A673 (cell line): Measurements from ENCODE around the gene DACT3. TPM values are rescaled to one million over a fixed set of nuclear protein-coding genes. Genes with fewer than 3 reads are reported as not detected.

Experiments
- BruUV-seq: library from RNA; stranded (reverse); fragments of 400-500 nt; replicated peaks from 2 replicates; lab custom pipeline; 2021; lab: Mats Ljungman, UMichigan
- CTCF ChIA-PET: fragments of 300-600 bp; sonication (Branson Sonifier 250); formaldehyde crosslinking; loops from one replicate; lab custom pipeline; 2022; ENCODE audit warnings: antibody characterized with exemption; lab: Charles Lee
- POLR2A ChIA-PET: fragments of 300-600 bp; sonication (Branson Sonifier 250); formaldehyde crosslinking; loops from one replicate; lab custom pipeline; 2022; ENCODE audit warnings: antibody characterized with exemption; ENCODE audit not compliant: low non-redundant PET; lab: Charles Lee
- DNase-seq: peaks from one replicate; pipeline ENCODE4 v3.0.0-alpha.2; 2015; ENCODE audit warnings: low spot score
- H3K27ac ChIP-seq: fragments of 200-600 bp; sonication (generic); 2 replicates; pipeline ENCODE4 v1.5.1; 2016; ENCODE audit warnings: mixed run types, low read depth, mild to moderate bottlenecking, mixed read lengths, antibody characterized with exemption, low read length; ENCODE audit not compliant: poor library complexity, severe bottlenecking
- H3K27me3 ChIP-seq: fragments of 200-600 bp; sonication (generic); replicated peaks from 2 replicates; pipeline ENCODE4 v1.6.1; 2017; ENCODE audit warnings: mixed run types, low read depth, mild to moderate bottlenecking, mixed read lengths, antibody characterized with exemption, low read length; ENCODE audit not compliant: insufficient read depth, poor library complexity
- H3K36me3 ChIP-seq: fragments of 200-600 bp; sonication (generic); 2 replicates; pipeline ENCODE4 v1.6.1; 2016; ENCODE audit warnings: mixed run types, mild to moderate bottlenecking, mixed read lengths, antibody characterized with exemption, low read length; ENCODE audit not compliant: insufficient read depth, poor library complexity, severe bottlenecking
- H3K4me1 ChIP-seq: fragments of 200-600 bp; sonication (generic); 2 replicates; pipeline ENCODE4 v1.6.1; 2017; ENCODE audit warnings: mixed run types, mild to moderate bottlenecking, mixed read lengths, antibody characterized with exemption, low read length; ENCODE audit not compliant: insufficient read depth, poor library complexity, severe bottlenecking
- H3K4me3 ChIP-seq: fragments of 200-600 bp; sonication (generic); 2 replicates; pipeline ENCODE4 v1.5.1; 2016; ENCODE audit warnings: low read depth, mixed run types, mild to moderate bottlenecking, mixed read lengths, low read length; ENCODE audit not compliant: poor library complexity, severe bottlenecking
- H3K9me3 ChIP-seq: fragments of 200-600 bp; sonication (generic); 2 replicates; pipeline ENCODE4 v1.6.1; 2016; ENCODE audit warnings: mixed run types, low read depth, mild to moderate bottlenecking, mixed read lengths, antibody characterized with exemption, low read length; ENCODE audit not compliant: poor library complexity, severe bottlenecking
- EZH2 ChIP-seq: fragments of 200-600 bp; sonication (generic); IDR thresholded peaks from 2 replicates; pipeline ENCODE4 v1.6.1; 2017; ENCODE audit warnings: borderline replicate concordance, low read depth, mild to moderate bottlenecking, mixed read lengths, antibody characterized with exemption, low read length; ENCODE audit not compliant: poor library complexity, severe bottlenecking
- intact Hi-C: fragments of 100-400 bp; cut with micrococcal nuclease; formaldehyde crosslinking; loops from one replicate; pipeline ENCODE4 v1.10.0; 2022; ENCODE audit not compliant: unreplicated experiment
- total RNA-seq: library from RNA; stranded (reverse); gene quantifications from 2 replicates; pipeline ENCODE4 v1.2.3, GENCODE V29; 2021
- TF ChIP-seq, protein P1 (sequence below): fragments of 300-800, 200-600 bp; sonication (generic); conservative IDR thresholded peaks from 2 replicates; pipeline ENCODE4 v1.5.1; 2017; ENCODE audit warnings: low read depth, mild to moderate bottlenecking, antibody characterized with exemption, low read length, moderate library complexity, mixed read lengths

Gene DACT3
- total RNA-seq, 1 experiment from 2014 or later = 0.32 TPM

GRCh38 chr19:46659151-46660007 is 1.6 kb downstream of the DACT3 start:
- no peaks in the 10 kb centered on the region for H3K27me3 ChIP-seq
- H3K9me3 ChIP-seq = no peaks in the 10 kb centered on the region
- DNase-seq = peak; percentile 33
- H3K4me3 ChIP-seq = peak overlapping the region; percentile 46
- H3K36me3 ChIP-seq = no peaks in the 10 kb centered on the region
- ChIA-PET POLR2A (interaction anchor here (0.6 kb wide), 1 partner anchor 36 kb away, joined by 3 read pairs; no protein-coding TSS in a partner anchor), CTCF (interaction anchor here (0.6 to 0.7 kb wide), 2 partner anchors 90 to 122 kb away, joined by 3 to 7 read pairs; no protein-coding TSS in a partner anchor)
- no TSS peak for BruUV-seq
- H3K4me1 ChIP-seq = peaks cover 15% of the 10 kb centered on the region
- intact Hi-C loops = loop anchor here (2.0 kb wide), 2 partner anchors 25 to 129 kb away; no protein-coding TSS in a partner anchor
- TF ChIP-seq EZH2 = no peak
- TF ChIP-seq, protein P1, sequence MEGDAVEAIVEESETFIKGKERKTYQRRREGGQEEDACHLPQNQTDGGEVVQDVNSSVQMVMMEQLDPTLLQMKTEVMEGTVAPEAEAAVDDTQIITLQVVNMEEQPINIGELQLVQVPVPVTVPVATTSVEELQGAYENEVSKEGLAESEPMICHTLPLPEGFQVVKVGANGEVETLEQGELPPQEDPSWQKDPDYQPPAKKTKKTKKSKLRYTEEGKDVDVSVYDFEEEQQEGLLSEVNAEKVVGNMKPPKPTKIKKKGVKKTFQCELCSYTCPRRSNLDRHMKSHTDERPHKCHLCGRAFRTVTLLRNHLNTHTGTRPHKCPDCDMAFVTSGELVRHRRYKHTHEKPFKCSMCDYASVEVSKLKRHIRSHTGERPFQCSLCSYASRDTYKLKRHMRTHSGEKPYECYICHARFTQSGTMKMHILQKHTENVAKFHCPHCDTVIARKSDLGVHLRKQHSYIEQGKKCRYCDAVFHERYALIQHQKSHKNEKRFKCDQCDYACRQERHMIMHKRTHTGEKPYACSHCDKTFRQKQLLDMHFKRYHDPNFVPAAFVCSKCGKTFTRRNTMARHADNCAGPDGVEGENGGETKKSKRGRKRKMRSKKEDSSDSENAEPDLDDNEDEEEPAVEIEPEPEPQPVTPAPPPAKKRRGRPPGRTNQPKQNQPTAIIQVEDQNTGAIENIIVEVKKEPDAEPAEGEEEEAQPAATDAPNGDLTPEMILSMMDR = no peak
- H3K27ac ChIP-seq = no peak overlapping the region

DNA sequence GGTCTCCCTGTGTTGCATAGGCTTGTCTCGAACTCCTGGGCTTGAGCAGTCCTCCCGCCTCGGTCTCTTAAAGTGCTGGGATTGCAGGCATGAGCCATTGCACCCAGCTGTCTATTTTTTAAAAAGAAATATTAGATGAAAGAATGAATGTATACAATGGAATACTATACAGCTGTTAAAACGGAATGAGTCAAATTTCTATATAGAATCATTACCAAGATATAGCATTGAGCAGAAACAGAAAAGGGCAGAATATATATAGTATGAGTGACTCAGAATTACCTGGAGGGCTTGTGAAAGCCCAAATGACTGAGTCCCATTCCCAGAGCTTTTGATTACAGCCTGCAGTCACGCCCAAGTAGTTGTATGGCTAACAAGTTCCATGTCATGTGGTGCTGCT is 4.4 kb downstream of the DACT3 start:
- TF ChIP-seq, protein P1 = no peak
- no peak for TF ChIP-seq EZH2
- no TSS peak for BruUV-seq
- CTCF ChIA-PET = interaction anchor here (0.7 kb wide), 1 partner anchor 41 kb away, joined by 5 read pairs; no protein-coding TSS in a partner anchor

DNA sequence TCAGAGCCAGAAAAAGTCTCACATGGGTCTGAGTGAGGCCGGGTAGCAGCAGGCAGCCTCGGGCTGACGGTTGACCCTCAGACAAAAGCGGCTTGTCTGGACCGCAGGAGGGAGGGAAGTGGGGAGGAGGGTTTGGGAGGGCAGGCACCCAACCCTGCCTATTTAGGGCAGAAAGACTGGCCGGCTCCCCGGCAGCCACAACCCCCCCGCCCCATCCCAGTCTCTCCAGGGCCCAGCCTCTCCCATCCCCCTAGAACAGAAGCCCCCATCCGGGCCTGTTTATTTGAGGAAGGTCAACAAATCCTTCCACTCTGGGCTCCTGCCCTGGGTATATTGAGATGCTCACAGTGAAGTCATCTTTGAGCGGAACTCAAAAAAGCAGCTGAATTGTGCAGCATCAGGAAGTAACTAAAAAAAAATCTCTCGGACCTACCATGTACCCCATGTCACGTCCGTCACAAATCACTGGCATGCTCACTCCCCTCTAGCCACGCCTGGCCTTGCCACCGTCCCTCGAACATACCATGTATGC is 6.3 kb downstream of the DACT3 start:
- TF ChIP-seq, protein P1 = no peak
- no peak for TF ChIP-seq EZH2
- CTCF ChIA-PET = interaction anchor here (0.6 kb wide), 1 partner anchor 13 kb away, joined by 9 read pairs; no protein-coding TSS in a partner anchor
- H3K9me3 ChIP-seq = no peaks in the 10 kb centered on the region
- H3K4me3 ChIP-seq = no peak overlapping the region
- H3K36me3 ChIP-seq = no peaks in the 10 kb centered on the region
- POLR2A ChIA-PET = no interaction called here
- intact Hi-C loops = no loop called here
- no peaks in the 10 kb centered on the region for H3K4me1 ChIP-seq
- no peaks in the 10 kb centered on the region for H3K27me3 ChIP-seq
- DNase-seq = no peak
- BruUV-seq = no TSS peak
- no peak overlapping the region for H3K27ac ChIP-seq

More for the DNA sequence above, 4.4 kb downstream of the DACT3 start:
- H3K9me3 ChIP-seq = no peaks in the 10 kb centered on the region
- POLR2A ChIA-PET = no interaction called here
- no peak overlapping the region for H3K27ac ChIP-seq
- no peaks in the 10 kb centered on the region for H3K36me3 ChIP-seq
- H3K4me1 ChIP-seq = peaks cover 11% of the 10 kb centered on the region
- intact Hi-C loops = no loop called here
- H3K27me3 ChIP-seq = no peaks in the 10 kb centered on the region
- no peak overlapping the region for H3K4me3 ChIP-seq
- DNase-seq = no peak
